Pancreas (tissue), 10 donors: ENCODE data around the gene DHX38. TPM values are rescaled to one million over a fixed set of nuclear protein-coding genes. Genes with fewer than 3 reads are reported as not detected.
A peak's percentile ranks its signal among the peaks of the same experiment; 100 is the strongest.

ENCODE experiments used
- ATAC-seq, 4 donors: fragments of 200-7000 bp; cut with Tn5 transposase; one replicate each; pipeline versions ENCODE4 v1.8.0 to v1.9.1; 2020; ENCODE audit warnings: mild to moderate bottlenecking in 4 of 4, moderate library complexity in 4 of 4
- DNase-seq, 6 donors: peaks; one replicate each; pipeline ENCODE4 v3.0.0-alpha.2; 2020
- FAIRE-seq: peaks from 2 replicates; lab custom pipeline; 2012; peaks lifted over from hg19 to GRCh38; lab: Jason Lieb, UNC
- H3K27ac ChIP-seq, 4 donors: fragments of 200-600 bp; sonication (generic); 1 replicate in 3 of 4; 2 replicates in 1 of 4; pipeline versions ENCODE4 v1.5.0 to v1.8.0; 2020
- H3K27me3 ChIP-seq, 4 donors: fragments of 200-600 bp; one replicate each; pipeline ENCODE4 v1.8.0; 2021
- H3K36me3 ChIP-seq, 3 donors: fragments of 200-600 bp; sonication (generic) in 1 of 3; one replicate each; pipeline versions ENCODE4 v1.5.0 to v1.8.0; 2020 to 2021
- H3K4me1 ChIP-seq, 3 donors: fragments of 200-600 bp; one replicate each; pipeline ENCODE4 v1.8.0; 2021
- H3K4me3 ChIP-seq, 4 donors: fragments of 200-600 bp; sonication (generic) in 2 of 4; one replicate each; pipeline versions ENCODE4 v1.5.0 to v1.8.0; 2020 to 2021
- H3K9me3 ChIP-seq, 4 donors: fragments of 200-600 bp; one replicate each; pipeline ENCODE4 v1.8.0; 2021
- WGBS, 2 donors: extraction: QIAGEN DNeasy Blood & Tissue Kit; methylation state at CpG; one replicate each; pipeline ENCODE4 v1.1.7; 2013; 5-methylcytosine and 5-hydroxymethylcytosine counted together
- intact Hi-C, 3 donors: fragments of 100-400 bp; cut with DNase I; formaldehyde crosslinking; loops; one replicate each; pipeline versions ENCODE4 v1.11.1 to v1.14.2; 2022
- polyA plus RNA-seq, 2 donors: library from polyadenylated mRNA; stranded (reverse); fragments of 200-250 nt; gene quantifications; one replicate each; pipeline ENCODE4 v1.2.3, GENCODE V29; 2013
- total RNA-seq, 6 donors: library from RNA; stranded (reverse); fragmentation: NEBNext Ultra II Directional in 4 of 6; extraction: Animal tissue kit (Norgen Biotek cat#: 25700) in 4 of 6; gene quantifications; one replicate each; pipeline versions ENCODE4 v1.2.1 to v1.2.4, GENCODE V29; 2021 to 2023
- TF ChIP-seq, protein P1 (sequence below), 4 donors: fragments of 200-600 bp; sonication (generic) in 3 of 4; IDR thresholded peaks; one replicate each; pipeline versions ENCODE4 v1.5.0 to v1.8.0; 2021; ENCODE audit warnings: antibody characterized with exemption in 4 of 4
- donor health status: healthy with polysubstance abuse.
- donor health status: DM: no; HTN: no; CAD: no; lungs with moderate emphysema.
- donor health status: DM: no; HTN: no; CAD: no.
- donor health status: control.
- donor health status: control.
- donor health status: Bipolar disorder and iron deficiency.
- donor health status: DM: yes; HTN: yes; CAD: no.
- donor health status: DM: no; HTN: no; CAD: no.
- donor health status: DM: no; HTN: no; CAD: no.
- donor health status: DM: yes; HTN: yes; CAD: no.

The DHX38 gene
- total and polyA plus RNA-seq, 8 donors, result 16.3 to 68.2 (median 24.3) TPM

DNA sequence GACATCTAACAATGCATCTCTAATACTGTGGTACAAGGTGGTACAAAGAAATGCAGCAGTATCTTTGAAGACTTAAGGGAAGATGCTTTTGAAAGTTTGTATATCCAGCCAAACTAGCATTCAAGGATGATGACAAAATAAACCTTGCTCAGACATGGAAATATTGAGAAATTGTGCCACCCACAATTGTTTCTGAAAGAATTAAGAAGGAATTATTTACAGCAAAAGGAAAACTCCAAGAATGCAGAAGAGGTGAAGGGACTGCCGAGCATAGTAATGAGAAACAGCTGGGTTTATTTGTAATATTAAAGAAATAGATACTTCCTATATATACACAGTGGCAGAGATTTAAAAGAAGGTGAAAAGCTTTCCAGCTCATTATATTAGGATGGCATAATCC, 48.8 kb downstream of the DHX38 start:
- no peak for ATAC-seq
- H3K27me3 ChIP-seq, result no peaks in the 10 kb centered on the region
- no peak overlapping the region for H3K4me3 ChIP-seq
- intact Hi-C loops, result no loop called here
- H3K9me3 ChIP-seq, result no peaks in the 10 kb centered on the region
- H3K36me3 ChIP-seq, result no peaks in the 10 kb centered on the region
- 88 to 89% methylated on average over 1 of the region's 1 CpG for WGBS, 2 donors
- DNase-seq, result no peak
- no peak for FAIRE-seq
- no peaks in the 10 kb centered on the region for H3K4me1 ChIP-seq
- TF ChIP-seq, protein P1, sequence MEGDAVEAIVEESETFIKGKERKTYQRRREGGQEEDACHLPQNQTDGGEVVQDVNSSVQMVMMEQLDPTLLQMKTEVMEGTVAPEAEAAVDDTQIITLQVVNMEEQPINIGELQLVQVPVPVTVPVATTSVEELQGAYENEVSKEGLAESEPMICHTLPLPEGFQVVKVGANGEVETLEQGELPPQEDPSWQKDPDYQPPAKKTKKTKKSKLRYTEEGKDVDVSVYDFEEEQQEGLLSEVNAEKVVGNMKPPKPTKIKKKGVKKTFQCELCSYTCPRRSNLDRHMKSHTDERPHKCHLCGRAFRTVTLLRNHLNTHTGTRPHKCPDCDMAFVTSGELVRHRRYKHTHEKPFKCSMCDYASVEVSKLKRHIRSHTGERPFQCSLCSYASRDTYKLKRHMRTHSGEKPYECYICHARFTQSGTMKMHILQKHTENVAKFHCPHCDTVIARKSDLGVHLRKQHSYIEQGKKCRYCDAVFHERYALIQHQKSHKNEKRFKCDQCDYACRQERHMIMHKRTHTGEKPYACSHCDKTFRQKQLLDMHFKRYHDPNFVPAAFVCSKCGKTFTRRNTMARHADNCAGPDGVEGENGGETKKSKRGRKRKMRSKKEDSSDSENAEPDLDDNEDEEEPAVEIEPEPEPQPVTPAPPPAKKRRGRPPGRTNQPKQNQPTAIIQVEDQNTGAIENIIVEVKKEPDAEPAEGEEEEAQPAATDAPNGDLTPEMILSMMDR (IDR thresholded peaks at IDR 0.05), result no peak
- no peak overlapping the region for H3K27ac ChIP-seq

DNA sequence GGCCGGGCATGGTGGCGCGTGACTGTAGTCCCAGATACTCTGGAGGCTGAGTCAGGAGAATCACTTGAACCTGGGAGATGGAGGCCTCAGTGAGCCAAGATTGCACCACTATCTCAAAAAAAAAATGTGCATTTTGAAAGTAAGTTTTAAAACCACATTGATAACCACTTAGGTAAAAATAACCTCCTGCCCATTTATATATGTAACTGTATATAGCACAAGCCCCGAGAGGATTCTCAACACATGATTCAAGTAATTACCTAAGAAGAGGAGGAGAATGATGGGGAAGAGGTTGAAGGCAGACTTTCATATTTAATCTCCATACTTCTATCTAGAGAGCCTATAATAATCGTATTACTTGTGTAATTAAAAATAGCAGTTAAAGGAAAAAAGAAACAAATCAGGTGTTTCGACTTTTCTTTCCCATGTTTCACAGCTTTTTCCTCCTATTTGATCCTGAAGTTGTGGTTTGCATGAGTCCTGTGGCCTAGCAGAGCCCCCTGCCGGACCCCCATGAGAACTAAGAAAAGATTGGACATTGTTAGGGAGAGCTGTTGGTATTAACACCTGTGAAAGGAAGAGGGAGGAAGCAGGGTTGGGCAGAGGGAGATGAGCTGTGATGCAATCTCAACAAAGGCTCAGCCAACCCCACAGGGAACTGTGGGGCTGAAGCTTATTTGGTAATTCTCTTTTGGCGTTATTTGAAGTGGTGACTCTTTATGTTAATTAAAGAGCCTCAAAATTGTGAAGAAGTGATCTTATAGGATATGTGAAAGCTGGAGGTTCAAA, 56.2 kb downstream of the DHX38 start:
- FAIRE-seq (no peak), DNase-seq (no peak), ATAC-seq (no peak)
- no peaks in the 10 kb centered on the region for H3K9me3 ChIP-seq
- no peak overlapping the region for H3K4me3 ChIP-seq
- H3K4me1 ChIP-seq, result no peaks in the 10 kb centered on the region
- no peak overlapping the region for H3K27ac ChIP-seq
- TF ChIP-seq, protein P1 (IDR thresholded peaks at IDR 0.05), result no peak
- 74 to 80% methylated on average over 8 of the region's 8 CpGs for WGBS, 2 donors
- H3K36me3 ChIP-seq, result no peaks in the 10 kb centered on the region
- intact Hi-C loops, result no loop called here
- no peaks in the 10 kb centered on the region for H3K27me3 ChIP-seq

DNA sequence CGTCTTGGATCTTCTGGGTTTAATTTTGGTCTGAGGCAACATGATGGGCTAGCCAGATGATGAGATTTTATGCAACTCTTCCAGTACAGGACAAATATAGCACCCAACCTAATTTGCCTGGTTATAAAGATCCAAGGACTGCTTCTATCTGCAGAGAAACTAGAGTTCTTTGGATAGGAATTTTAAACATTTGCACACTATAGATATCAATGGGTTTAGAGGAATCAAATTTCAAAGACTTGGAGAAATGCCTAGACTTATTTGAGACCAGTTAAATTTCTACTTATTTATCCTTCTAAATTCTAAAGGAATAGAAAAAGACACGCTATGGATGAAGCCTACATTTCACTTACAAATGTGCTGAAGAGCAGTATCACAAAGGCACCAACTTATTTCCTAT, 65.7 kb downstream of the DHX38 start:
- intact Hi-C loops, result no loop called here

DNA sequence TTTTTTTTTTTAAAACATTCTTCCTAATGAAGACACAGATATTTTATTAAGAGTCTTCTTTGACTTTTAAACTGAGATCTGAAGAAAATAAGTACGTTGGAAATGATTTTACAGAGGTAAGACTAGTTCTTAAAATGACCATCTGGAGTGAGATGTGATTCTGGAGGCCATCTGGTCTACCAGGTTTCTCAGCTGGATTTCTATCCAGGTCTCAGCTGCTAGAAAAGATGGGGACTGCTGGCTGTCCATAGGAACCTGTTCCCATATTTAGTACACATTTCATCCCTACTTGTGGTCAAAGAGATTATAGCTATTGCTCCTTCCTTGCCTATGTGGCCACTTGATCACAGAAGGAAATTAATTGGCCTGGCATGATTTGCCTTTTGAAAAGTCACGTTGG, 66.2 kb downstream of the DHX38 start:
- H3K9me3 ChIP-seq, result no peaks in the 10 kb centered on the region
- TF ChIP-seq, protein P1 (IDR thresholded peaks at IDR 0.05), result no peak
- no peaks in the 10 kb centered on the region for H3K27me3 ChIP-seq
- no peaks in the 10 kb centered on the region for H3K36me3 ChIP-seq
- DNase-seq (no peak), ATAC-seq (no peak), FAIRE-seq (no peak)
- H3K4me1 ChIP-seq, result no peaks in the 10 kb centered on the region
- no peak overlapping the region for H3K4me3 ChIP-seq
- H3K27ac ChIP-seq, result no peak overlapping the region
- intact Hi-C loops, result no loop called here
- WGBS, 2 donors, result 57 to 62% methylated on average over 2 of the region's 2 CpGs

More for the DNA sequence above, 65.7 kb downstream of the DHX38 start:
- ATAC-seq, result no peak
- H3K27ac ChIP-seq, result no peak overlapping the region
- no peaks in the 10 kb centered on the region for H3K36me3 ChIP-seq
- FAIRE-seq, result no peak
- H3K27me3 ChIP-seq, result no peaks in the 10 kb centered on the region
- H3K9me3 ChIP-seq, result no peaks in the 10 kb centered on the region
- DNase-seq, result no peak
- TF ChIP-seq, protein P1 (IDR thresholded peaks at IDR 0.05), result no peak
- H3K4me1 ChIP-seq, result no peaks in the 10 kb centered on the region
- H3K4me3 ChIP-seq, result no peak overlapping the region
- 33% methylated on average over 2 of the region's 2 CpGs for WGBS, 2 donors

DNA sequence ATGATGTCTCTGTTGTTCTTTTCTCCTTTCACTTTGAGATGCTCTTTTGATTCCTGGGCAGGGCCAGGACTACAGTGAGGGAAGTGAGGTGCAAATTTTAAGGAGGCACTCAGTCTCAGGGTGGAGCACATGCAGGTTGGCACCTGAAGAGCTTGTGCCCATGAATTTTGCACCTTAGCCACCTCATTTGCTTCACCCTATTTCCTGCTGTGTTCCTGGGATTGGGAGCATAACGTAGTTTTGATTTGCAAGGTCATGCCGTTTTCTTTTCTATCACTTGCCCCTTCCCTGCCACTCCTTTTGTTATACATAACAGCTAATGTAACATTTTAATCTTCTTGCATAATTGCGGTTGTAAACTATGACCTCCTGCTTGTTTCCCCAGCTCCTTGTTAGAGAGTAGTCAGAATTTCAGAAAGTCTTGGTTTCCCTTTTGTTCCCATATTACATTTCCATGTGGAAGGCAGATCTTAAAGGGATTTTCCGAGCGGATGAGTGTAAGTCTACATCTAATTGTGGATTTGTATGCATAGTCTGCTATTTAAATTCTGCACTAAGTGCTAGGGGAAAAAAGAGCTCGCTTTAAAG, 68.6 kb downstream of the DHX38 start:
- ATAC-seq (peak in 1 of 4 donors; percentile 39), DNase-seq (no peak), FAIRE-seq (no peak)
- H3K36me3 ChIP-seq, result no peaks in the 10 kb centered on the region
- no peak overlapping the region for H3K27ac ChIP-seq
- no peak overlapping the region for H3K4me3 ChIP-seq
- TF ChIP-seq, protein P1 (IDR thresholded peaks at IDR 0.05), result no peak
- H3K4me1 ChIP-seq, result no peaks in the 10 kb centered on the region
- no peaks in the 10 kb centered on the region for H3K9me3 ChIP-seq
- intact Hi-C loops, result no loop called here
- H3K27me3 ChIP-seq, result no peaks in the 10 kb centered on the region
- 85 to 90% methylated on average over 6 of the region's 6 CpGs for WGBS, 2 donors
